ENCODE results near the gene GPI. TPM values are rescaled to one million over a fixed set of nuclear protein-coding genes. Genes with fewer than 3 reads are reported as not detected.
A peak's percentile ranks its signal among the peaks of the same experiment; 100 is the strongest.

The GPI gene
- total and polyA plus RNA-seq, 2 of the 13 experiments (the other 11 are each of a cell fraction or from before 2014, with no cell fraction given): 147 to 167 TPM

GRCh38 chr19:34404109-34404909 is 39.3 kb downstream of the GPI start, which contains the start of gene PDCD2L (continued):
- TF ChIP-seq, protein P1, sequence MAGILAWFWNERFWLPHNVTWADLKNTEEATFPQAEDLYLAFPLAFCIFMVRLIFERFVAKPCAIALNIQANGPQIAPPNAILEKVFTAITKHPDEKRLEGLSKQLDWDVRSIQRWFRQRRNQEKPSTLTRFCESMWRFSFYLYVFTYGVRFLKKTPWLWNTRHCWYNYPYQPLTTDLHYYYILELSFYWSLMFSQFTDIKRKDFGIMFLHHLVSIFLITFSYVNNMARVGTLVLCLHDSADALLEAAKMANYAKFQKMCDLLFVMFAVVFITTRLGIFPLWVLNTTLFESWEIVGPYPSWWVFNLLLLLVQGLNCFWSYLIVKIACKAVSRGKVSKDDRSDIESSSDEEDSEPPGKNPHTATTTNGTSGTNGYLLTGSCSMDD (CRISPR knock-in tag; IDR thresholded peaks at IDR 0.05): peak; percentile 84; the same call in 1 of the 2 replicates
- TF ChIP-seq ZNF17 (CRISPR knock-in tag; IDR thresholded peaks at IDR 0.05) (no peak), ZNF251 (CRISPR knock-in tag; IDR thresholded peaks at IDR 0.05) (0 out of 2 replicates have a peak, but pooled peaks have one; percentile 8), ELF4 (CRISPR knock-in tag; IDR thresholded peaks at IDR 0.05; ENCODE audit: borderline replicate concordance) (no peak), REPIN1 (CRISPR knock-in tag; IDR thresholded peaks at IDR 0.05; ENCODE audit: borderline replicate concordance, low read depth) (peak; percentile 15; the same call in 1 of the 2 replicates), RFX1 (IDR thresholded peaks at IDR 0.05) (no peak), RBM22 (optimal IDR thresholded peaks at IDR 0.05; ENCODE audit: low read length) (no peak), ZNF761 (CRISPR knock-in tag; conservative IDR thresholded peaks at IDR 0.05) (peak; percentile 44; the same call in 1 of the 2 replicates), ZNF160 (CRISPR knock-in tag; IDR thresholded peaks at IDR 0.05) (peak; percentile 66; the same call in 1 of the 2 replicates), ZHX1 (CRISPR knock-in tag; IDR thresholded peaks at IDR 0.05; ENCODE audit: low read depth) (0 out of 2 replicates have a peak, but pooled peaks have one; percentile 47), SNAPC5 (CRISPR knock-in tag; IDR thresholded peaks at IDR 0.05; ENCODE audit: borderline replicate concordance) (no peak), IRF2 (CRISPR knock-in tag; IDR thresholded peaks at IDR 0.05) (0 out of 2 replicates have a peak, but pooled peaks have one; percentile 23), TOE1 (CRISPR knock-in tag; IDR thresholded peaks at IDR 0.05) (no peak), ZNF441 (CRISPR knock-in tag; IDR thresholded peaks at IDR 0.05; ENCODE audit: borderline replicate concordance) (peak; percentile 80), ZSCAN9 (CRISPR knock-in tag; IDR thresholded peaks at IDR 0.05; ENCODE audit: borderline replicate concordance) (peak; percentile 28; the same call in 1 of the 2 replicates)
- TF ChIP-seq, protein P2, sequence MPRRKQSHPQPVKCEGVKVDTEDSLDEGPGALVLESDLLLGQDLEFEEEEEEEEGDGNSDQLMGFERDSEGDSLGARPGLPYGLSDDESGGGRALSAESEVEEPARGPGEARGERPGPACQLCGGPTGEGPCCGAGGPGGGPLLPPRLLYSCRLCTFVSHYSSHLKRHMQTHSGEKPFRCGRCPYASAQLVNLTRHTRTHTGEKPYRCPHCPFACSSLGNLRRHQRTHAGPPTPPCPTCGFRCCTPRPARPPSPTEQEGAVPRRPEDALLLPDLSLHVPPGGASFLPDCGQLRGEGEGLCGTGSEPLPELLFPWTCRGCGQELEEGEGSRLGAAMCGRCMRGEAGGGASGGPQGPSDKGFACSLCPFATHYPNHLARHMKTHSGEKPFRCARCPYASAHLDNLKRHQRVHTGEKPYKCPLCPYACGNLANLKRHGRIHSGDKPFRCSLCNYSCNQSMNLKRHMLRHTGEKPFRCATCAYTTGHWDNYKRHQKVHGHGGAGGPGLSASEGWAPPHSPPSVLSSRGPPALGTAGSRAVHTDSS (CRISPR knock-in tag; conservative IDR thresholded peaks at IDR 0.05): 0 out of 2 replicates have a peak, but pooled peaks have one; percentile 17
- TF ChIP-seq, protein P3, sequence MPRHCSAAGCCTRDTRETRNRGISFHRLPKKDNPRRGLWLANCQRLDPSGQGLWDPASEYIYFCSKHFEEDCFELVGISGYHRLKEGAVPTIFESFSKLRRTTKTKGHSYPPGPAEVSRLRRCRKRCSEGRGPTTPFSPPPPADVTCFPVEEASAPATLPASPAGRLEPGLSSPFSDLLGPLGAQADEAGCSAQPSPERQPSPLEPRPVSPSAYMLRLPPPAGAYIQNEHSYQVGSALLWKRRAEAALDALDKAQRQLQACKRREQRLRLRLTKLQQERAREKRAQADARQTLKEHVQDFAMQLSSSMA (CRISPR knock-in tag; IDR thresholded peaks at IDR 0.05): no peak; the same call in 1 of the 2 replicates
- TF ChIP-seq, protein P4, sequence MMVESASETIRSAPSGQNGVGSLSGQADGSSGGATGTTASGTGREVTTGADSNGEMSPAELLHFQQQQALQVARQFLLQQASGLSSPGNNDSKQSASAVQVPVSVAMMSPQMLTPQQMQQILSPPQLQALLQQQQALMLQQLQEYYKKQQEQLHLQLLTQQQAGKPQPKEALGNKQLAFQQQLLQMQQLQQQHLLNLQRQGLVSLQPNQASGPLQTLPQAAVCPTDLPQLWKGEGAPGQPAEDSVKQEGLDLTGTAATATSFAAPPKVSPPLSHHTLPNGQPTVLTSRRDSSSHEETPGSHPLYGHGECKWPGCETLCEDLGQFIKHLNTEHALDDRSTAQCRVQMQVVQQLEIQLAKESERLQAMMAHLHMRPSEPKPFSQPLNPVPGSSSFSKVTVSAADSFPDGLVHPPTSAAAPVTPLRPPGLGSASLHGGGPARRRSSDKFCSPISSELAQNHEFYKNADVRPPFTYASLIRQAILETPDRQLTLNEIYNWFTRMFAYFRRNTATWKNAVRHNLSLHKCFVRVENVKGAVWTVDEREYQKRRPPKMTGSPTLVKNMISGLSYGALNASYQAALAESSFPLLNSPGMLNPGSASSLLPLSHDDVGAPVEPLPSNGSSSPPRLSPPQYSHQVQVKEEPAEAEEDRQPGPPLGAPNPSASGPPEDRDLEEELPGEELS (CRISPR knock-in tag; IDR thresholded peaks at IDR 0.05): peak; percentile 27; the same call in 1 of the 2 replicates
- TF ChIP-seq, protein P5, sequence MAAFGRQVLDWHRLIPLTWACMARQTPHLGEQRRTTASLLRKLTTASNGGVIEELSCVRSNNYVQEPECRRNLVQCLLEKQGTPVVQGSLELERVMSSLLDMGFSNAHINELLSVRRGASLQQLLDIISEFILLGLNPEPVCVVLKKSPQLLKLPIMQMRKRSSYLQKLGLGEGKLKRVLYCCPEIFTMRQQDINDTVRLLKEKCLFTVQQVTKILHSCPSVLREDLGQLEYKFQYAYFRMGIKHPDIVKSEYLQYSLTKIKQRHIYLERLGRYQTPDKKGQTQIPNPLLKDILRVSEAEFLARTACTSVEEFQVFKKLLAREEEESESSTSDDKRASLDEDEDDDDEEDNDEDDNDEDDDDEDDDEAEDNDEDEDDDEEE (CRISPR knock-in tag; IDR thresholded peaks at IDR 0.05): 0 out of 2 replicates have a peak, but pooled peaks have one; percentile 28
